ENCODE measurements around the gene DLG1.
"Not testable (repeated sequence)": the region's sequence is repeated elsewhere in the genome, so short reads cannot be mapped to it uniquely, and the experiment has no call there.

The DLG1 gene

GRCh38 chr3:197280156-197280555 is 18.3 kb downstream of the DLG1 start:
- Mint-ChIP-seq H3K4me1 (peaks cover 34% of the 10 kb centered on the region), H3K9me3 (no peaks in the 10 kb centered on the region)
- ATAC-seq = no peak

DNA sequence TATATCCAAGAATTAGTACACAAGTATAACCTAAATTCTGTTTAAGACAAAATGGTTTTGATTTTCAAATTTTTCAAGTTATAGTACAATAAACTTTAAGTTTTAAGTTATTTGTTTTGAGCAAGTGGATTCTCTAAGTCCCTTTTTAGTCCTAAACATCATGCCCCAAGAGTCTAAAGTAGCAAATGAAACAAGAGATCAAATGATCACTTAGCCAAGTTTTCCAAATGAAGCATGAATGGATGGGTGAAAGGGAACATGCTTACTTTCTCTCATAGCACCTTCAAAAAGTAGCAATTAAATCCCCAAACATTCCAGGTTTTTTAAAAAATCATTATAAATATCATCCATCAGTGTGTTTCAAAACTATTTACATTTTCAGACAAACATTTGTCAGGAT is 19.5 kb downstream of the DLG1 start:
- Mint-ChIP-seq H3K4me1 (peaks cover 40% of the 10 kb centered on the region), H3K27ac (no peak overlapping the region), H3K9me3 (no peaks in the 10 kb centered on the region), H3K4me3 (no peak overlapping the region), H3K27me3 (no peaks in the 10 kb centered on the region)
- DNase-seq (no peak), ATAC-seq (no peak)

More at GRCh38 chr3:197280156-197280555, 18.3 kb downstream of the DLG1 start:
- Mint-ChIP-seq H3K27me3 (no peaks in the 10 kb centered on the region), H3K27ac (no peak overlapping the region), H3K4me3 (no peak overlapping the region)
- DNase-seq = no peak

DNA sequence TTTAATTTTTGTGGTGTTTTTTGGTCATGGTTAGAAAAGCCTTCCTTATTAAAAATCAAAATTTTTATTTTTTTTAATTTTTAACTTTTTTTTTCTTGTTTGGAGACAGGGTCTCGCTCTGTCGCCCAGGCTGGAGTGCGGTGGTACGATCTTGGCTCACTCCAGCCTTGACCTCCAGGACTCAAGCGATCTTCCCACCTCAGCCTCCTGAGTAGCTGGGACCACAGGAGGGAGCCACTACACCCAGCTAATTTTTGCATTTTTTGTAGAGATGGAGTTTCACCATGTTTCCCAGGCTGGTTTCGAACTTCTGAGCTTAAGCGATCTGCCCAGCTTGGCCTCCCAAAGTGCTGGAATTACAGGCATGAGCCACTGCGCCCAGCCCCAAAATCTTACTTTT is 21.6 kb downstream of the DLG1 start:
- DNase-seq, H3K4me3 Mint-ChIP-seq, H3K27ac Mint-ChIP-seq, H3K27me3 Mint-ChIP-seq, H3K9me3 Mint-ChIP-seq, ATAC-seq: not testable (repeated sequence)
- peaks cover 53% of the 10 kb centered on the region for H3K4me1 Mint-ChIP-seq

GRCh38 chr3:197270558-197271317 is 27.7 kb downstream of the DLG1 start:
- Mint-ChIP-seq H3K27me3 (no peaks in the 10 kb centered on the region), H3K4me1 (peaks cover 55% of the 10 kb centered on the region), H3K9me3 (no peaks in the 10 kb centered on the region), H3K4me3 (no peak overlapping the region), H3K27ac (peak overlapping the region in 1 of 2 donors; percentile 35)
- ATAC-seq (no peak), DNase-seq (no peak)

DNA sequence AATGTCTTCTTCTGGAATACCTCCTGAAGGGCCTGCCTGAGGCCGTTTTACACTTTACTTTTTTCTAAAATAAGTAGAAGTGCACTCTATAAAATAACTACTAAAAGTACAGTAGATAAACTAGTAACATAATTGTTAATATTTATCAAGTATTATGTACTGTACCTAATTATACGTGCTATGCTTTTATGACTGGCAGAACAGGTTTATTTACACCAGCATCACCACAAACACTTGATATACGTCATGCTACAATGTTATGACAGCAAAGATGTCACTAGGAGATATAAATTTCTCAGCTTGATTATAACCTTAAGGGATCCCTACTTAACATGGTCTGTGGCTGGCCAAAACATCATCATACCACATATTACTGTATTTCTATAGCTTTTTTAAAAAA is 29.4 kb downstream of the DLG1 start:
- no peaks in the 10 kb centered on the region for H3K27me3 Mint-ChIP-seq
- H3K4me1 Mint-ChIP-seq = peaks cover 45% of the 10 kb centered on the region
- no peak for ATAC-seq
- no peak for DNase-seq
- H3K27ac Mint-ChIP-seq = no peak overlapping the region
- no peak overlapping the region for H3K4me3 Mint-ChIP-seq
- H3K9me3 Mint-ChIP-seq = no peaks in the 10 kb centered on the region

GRCh38 chr3:197268294-197268693 is 30.1 kb downstream of the DLG1 start:
- ATAC-seq (no peak), DNase-seq (no peak)
- no peak overlapping the region for H3K4me3 Mint-ChIP-seq
- peaks cover 42% of the 10 kb centered on the region for H3K4me1 Mint-ChIP-seq
- no peak overlapping the region for H3K27ac Mint-ChIP-seq
- H3K27me3 Mint-ChIP-seq = no peaks in the 10 kb centered on the region
- no peaks in the 10 kb centered on the region for H3K9me3 Mint-ChIP-seq

DNA sequence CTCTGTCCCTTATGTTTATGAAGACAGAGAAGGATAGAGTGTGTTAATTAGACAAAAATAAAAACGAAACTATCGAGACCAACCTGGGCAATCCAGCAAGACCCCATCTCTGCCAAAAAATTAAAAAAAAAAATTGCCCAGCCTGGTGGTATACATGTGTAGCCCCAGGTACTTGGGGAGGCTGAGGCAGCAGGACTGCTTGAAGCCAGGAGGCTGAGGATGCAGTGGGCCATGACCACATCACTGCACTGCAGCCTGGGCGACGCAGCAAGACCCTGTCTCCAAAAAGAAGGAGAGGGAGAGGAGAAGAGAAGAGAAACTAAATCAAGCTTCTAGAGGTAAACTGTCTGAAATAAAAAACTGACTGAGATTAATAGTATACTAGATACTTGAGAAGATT is 32.1 kb downstream of the DLG1 start:
- Mint-ChIP-seq H3K4me1 (peaks cover 38% of the 10 kb centered on the region), H3K27ac (no peak overlapping the region), H3K27me3 (no peaks in the 10 kb centered on the region), H3K9me3 (no peaks in the 10 kb centered on the region), H3K4me3 (no peak overlapping the region)
- DNase-seq (no peak), ATAC-seq (no peak)

- no peaks in the 10 kb centered on the region for H3K9me3 Mint-ChIP-seq
- no peaks in the 10 kb centered on the region for H3K27me3 Mint-ChIP-seq
- no peak for DNase-seq
- ATAC-seq = no peak
- peaks cover 53% of the 10 kb centered on the region for H3K4me1 Mint-ChIP-seq
- no peak overlapping the region for H3K4me3 Mint-ChIP-seq
- no peak overlapping the region for H3K27ac Mint-ChIP-seq
These were observed 35.7 kb downstream of the DLG1 start for GRCh38 chr3:197262709-197263108.

DNA sequence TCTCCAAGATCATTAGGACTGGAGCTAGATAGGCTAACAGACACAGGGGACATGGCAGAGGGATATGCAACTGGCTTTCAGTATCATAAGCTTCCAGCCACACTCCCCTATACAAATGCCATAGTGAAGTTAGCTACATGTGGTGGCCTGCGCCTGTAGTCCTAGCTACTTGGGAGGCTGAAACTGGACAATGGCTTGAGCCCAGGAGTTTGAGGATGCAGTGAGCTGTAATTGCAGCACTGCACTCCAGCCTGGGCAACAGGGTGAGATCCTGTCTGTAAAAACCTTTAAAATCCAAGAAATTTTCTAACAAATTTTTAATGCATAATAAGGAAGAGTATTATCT is 37.3 kb downstream of the DLG1 start:
- no peak overlapping the region for H3K27ac Mint-ChIP-seq

DNA sequence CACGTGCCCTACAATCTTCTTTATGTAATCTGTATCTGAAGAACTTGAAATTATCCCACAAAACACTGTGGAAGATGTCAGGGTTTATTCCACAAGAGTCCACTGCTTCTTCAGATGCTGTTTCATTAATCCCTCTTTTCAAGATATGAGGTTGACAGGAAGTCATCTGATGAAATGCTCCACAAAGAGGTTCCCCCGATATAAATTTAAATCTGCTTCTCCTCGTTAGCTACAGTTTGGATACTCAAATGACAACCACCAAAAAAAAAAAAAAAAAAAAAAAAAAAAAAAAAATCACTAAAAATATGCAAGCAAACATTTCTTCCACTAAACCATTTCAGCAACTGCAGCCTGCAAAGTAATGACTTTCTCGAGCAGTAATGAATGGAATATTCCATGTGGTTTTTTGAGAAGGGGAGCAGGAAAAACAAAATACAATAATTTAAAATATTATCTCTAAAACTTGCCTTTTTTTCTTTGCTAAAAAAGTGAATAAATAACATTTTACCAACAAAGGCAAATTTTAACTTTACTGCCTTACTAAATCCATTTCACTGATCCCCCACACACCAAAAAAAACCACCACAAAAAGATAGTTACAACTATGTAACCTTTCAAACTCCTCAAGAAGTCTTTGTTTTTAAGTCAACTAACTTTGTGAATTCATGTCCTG is 37.8 kb downstream of the DLG1 start:
- Mint-ChIP-seq H3K4me3 (no peak overlapping the region), H3K27ac (no peak overlapping the region), H3K9me3 (no peaks in the 10 kb centered on the region), H3K4me1 (peaks cover 55% of the 10 kb centered on the region), H3K27me3 (no peaks in the 10 kb centered on the region)
- DNase-seq (no peak), ATAC-seq (no peak)

More for the DNA sequence above, 37.3 kb downstream of the DLG1 start:
- no peak for DNase-seq
- no peak for ATAC-seq
- Mint-ChIP-seq H3K4me1 (peaks cover 55% of the 10 kb centered on the region), H3K9me3 (no peaks in the 10 kb centered on the region), H3K27me3 (no peaks in the 10 kb centered on the region), H3K4me3 (no peak overlapping the region)

GRCh38 chr3:197259096-197259495 is 39.3 kb downstream of the DLG1 start:
- no peak overlapping the region for H3K27ac Mint-ChIP-seq
- DNase-seq (no peak), ATAC-seq (no peak)
- H3K4me3 Mint-ChIP-seq = no peak overlapping the region
- H3K9me3 Mint-ChIP-seq = no peaks in the 10 kb centered on the region
- H3K27me3 Mint-ChIP-seq = no peaks in the 10 kb centered on the region
- H3K4me1 Mint-ChIP-seq = peaks cover 65% of the 10 kb centered on the region

GRCh38 chr3:197258168-197258755 is 40.1 kb downstream of the DLG1 start:
- Mint-ChIP-seq H3K4me1 (peaks cover 73% of the 10 kb centered on the region), H3K4me3 (no peak overlapping the region), H3K9me3 (no peaks in the 10 kb centered on the region), H3K27me3 (no peaks in the 10 kb centered on the region), H3K27ac (no peak overlapping the region)
- DNase-seq = no peak
- no peak for ATAC-seq

GRCh38 chr3:197257711-197258110 is 40.7 kb downstream of the DLG1 start:
- no peak for DNase-seq
- H3K27me3 Mint-ChIP-seq = no peaks in the 10 kb centered on the region
- H3K9me3 Mint-ChIP-seq = no peaks in the 10 kb centered on the region
- no peak for ATAC-seq
- H3K4me3 Mint-ChIP-seq = no peak overlapping the region
- H3K27ac Mint-ChIP-seq = no peak overlapping the region
- H3K4me1 Mint-ChIP-seq = peaks cover 79% of the 10 kb centered on the region

- DNase-seq = peak in 1 of 2 donors; percentile 13
- H3K4me1 Mint-ChIP-seq = peaks cover 80% of the 10 kb centered on the region
- no peaks in the 10 kb centered on the region for H3K9me3 Mint-ChIP-seq
- ATAC-seq = no peak
- no peak overlapping the region for H3K4me3 Mint-ChIP-seq
- no peak overlapping the region for H3K27ac Mint-ChIP-seq
- no peaks in the 10 kb centered on the region for H3K27me3 Mint-ChIP-seq
These were observed 41.5 kb downstream of the DLG1 start for GRCh38 chr3:197256836-197257444.

DNA sequence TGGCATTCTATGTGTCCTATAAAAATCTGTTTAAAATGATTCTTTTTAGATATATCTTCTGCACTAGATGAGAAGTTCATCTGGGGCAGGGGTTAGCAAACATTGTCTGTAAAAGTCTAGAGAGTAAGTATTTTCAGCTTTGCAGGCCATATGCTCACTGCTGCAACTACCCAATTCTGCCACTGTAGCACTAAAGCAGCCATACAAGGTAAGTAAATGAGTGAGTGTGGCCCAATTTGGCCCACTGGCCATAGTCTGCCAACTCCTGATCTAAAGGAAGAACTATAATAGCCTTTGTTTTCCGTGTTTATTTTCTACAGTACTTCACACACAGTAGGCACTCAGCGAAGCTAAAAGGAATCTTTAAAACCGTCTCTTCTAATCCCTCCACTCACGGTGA is 42.3 kb downstream of the DLG1 start:
- Mint-ChIP-seq H3K27ac (no peak overlapping the region), H3K4me1 (peaks cover 82% of the 10 kb centered on the region), H3K4me3 (no peak overlapping the region), H3K9me3 (peaks cover 6 to 7% of the 10 kb centered on the region in 2 donors), H3K27me3 (no peaks in the 10 kb centered on the region)
- ATAC-seq = no peak
- no peak for DNase-seq
